GM12878 (cell line): ENCODE data around the gene LTBP2.

ENCODE experiments used
- CTCF ChIP-seq, 3 experiments: IDR thresholded peaks in 2 of 3; conservative IDR thresholded peaks in 1 of 3; 2 replicates each; pipeline ENCODE4 v1.5.1; 2011; ENCODE audit warnings: low read depth in 3 of 3, low read length in 3 of 3, mild to moderate bottlenecking in 3 of 3, control low read depth in 2 of 3, moderate library complexity in 2 of 3, inconsistent platforms in 1 of 3, mixed read lengths in 1 of 3; ENCODE audit not compliant: control insufficient read depth in 2 of 3, insufficient read depth in 1 of 3; ENCODE audit errors: extremely low read depth in 1 of 3
- EZH2 ChIP-seq: IDR thresholded peaks from 2 replicates; pipeline ENCODE4 v1.6.1; 2012; ENCODE audit warnings: low read depth, mild to moderate bottlenecking, control low read depth, inconsistent platforms, low read length, borderline replicate concordance; ENCODE audit not compliant: control insufficient read depth
- HDAC2 ChIP-seq: fragments of 200-600 bp; sonication (generic); IDR thresholded peaks from 2 replicates; pipeline ENCODE4 v1.6.1; 2017
- MYC ChIP-seq: IDR thresholded peaks from 2 replicates; pipeline ENCODE4 v1.6.1; 2011; ENCODE audit warnings: mild to moderate bottlenecking, low read length, moderate library complexity, inconsistent platforms; ENCODE audit not compliant: insufficient read depth, insufficient replicate concordance, insufficient read length, severe bottlenecking
- POLR2A ChIP-seq: IDR thresholded peaks from 2 replicates; pipeline ENCODE4 v1.6.1; 2011; ENCODE audit warnings: low read depth, mild to moderate bottlenecking, low read length
- POLR2AphosphoS5 ChIP-seq: IDR thresholded peaks from 2 replicates; pipeline ENCODE4 v1.6.1; 2011; ENCODE audit warnings: mild to moderate bottlenecking, low read length, inconsistent platforms
- RFX5 ChIP-seq: IDR thresholded peaks from 2 replicates; pipeline ENCODE4 v1.6.1; 2011; ENCODE audit warnings: low read depth, low read length, improper control_type of control experiment
- SP1 ChIP-seq: IDR thresholded peaks from one replicate; pipeline ENCODE4 v1.6.1; 2011; ENCODE audit warnings: low read depth, low read length
- SPI1 ChIP-seq: IDR thresholded peaks from 2 replicates; pipeline ENCODE4 v1.6.1; 2011; ENCODE audit warnings: low read depth, mild to moderate bottlenecking, low read length, moderate library complexity, borderline replicate concordance; ENCODE audit not compliant: insufficient read depth
- TAF1 ChIP-seq: IDR thresholded peaks from 2 replicates; pipeline ENCODE4 v1.6.1; 2011; ENCODE audit warnings: mild to moderate bottlenecking, low read depth, low read length, borderline replicate concordance
- TARDBP ChIP-seq: IDR thresholded peaks from 2 replicates; pipeline ENCODE4 v1.6.1; 2016; ENCODE audit warnings: borderline replicate concordance
- ZNF274 ChIP-seq: IDR thresholded peaks from one replicate; pipeline ENCODE4 v1.8.0; 2011; ENCODE audit not compliant: insufficient read length, insufficient read depth

GRCh38 chr14:74507840-74508239 lies 104.2 kb downstream of the LTBP2 start:
- TF ChIP-seq EZH2 (no peak), CTCF (IDR thresholded peaks at IDR 0.05 in 2 of 3, conservative IDR thresholded peaks at IDR 0.05 in 1 of 3; ENCODE audit: control insufficient read depth in 2 of 3, extremely low read depth in 1 of 3, insufficient read depth in 1 of 3, low read depth in 3 of 3, low read length in 3 of 3) (no peak), TAF1 (no peak), SP1 (no peak), ZNF274 (no peak), TARDBP (no peak), SPI1 (no peak), POLR2AphosphoS5 (no peak), HDAC2 (no peak), MYC (no peak), POLR2A (no peak), RFX5 (no peak)
